HG03521 (cell line): ENCODE data around the gene GYPE.
"Not testable (repeated sequence)": the region's sequence is repeated elsewhere in the genome, so short reads cannot be mapped to it uniquely, and the experiment has no call there.

Source experiments
- ATAC-seq: cut with Tn5 transposase; IDR thresholded peaks from one replicate; pipeline ENCODE4 v1.9.1; 2021; ENCODE audit warnings: mild to moderate bottlenecking, moderate library complexity; ENCODE audit not compliant: unreplicated experiment

GYPE gene

DNA sequence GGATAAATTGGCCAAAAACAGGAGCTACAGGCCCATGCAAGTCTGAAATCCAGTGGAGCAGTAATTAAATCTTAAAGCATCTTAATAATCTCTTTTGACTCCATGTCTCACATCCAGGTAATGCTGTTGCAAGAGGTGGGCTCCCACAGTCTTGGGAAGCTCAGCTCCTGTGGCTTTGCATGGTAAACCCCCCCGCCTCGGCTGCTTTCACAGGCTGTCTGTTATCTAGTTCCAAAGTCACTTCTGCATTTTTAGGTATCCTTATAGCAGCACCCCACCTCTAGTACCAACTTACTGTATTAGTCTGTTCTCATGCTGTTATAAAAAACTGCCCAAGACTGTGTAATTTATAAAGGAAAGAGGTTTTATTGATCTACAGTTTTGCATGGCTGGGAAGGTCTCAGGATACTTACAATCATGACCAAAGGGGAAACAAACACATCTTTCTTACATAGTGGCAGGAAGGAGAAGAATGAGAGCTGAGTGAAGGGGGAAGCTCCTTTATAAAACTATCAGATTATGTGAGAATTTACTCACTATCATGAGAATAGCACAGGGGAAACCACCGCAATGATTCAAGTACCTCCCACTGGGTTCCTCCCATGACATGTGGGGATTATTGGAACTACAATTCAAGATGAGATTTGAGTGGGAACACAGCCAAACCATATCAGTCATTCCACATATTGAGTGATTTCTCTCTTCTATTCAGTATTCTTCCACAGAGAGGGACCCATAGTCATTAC is 34.7 kb downstream of the GYPE start:
- not testable (repeated sequence) for ATAC-seq

DNA sequence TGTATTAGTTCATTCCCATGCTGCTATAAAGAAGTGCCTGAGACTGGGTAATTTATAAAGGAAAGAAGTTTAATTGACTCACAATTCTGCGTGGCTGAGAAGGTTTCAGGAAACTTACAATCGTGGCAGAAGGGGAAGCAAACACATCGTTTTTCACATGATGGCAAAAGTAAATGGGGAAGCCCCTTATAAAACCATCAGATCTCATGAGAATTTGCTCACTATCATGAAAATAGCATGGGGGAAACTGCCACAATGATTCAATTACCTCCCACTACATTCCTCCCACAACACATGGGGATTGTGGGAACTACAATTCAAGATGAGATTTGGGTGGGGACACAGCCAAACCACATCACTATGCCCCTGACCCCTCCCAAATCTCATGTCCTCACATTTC is 35.4 kb downstream of the GYPE start:
- not testable (repeated sequence) for ATAC-seq

DNA sequence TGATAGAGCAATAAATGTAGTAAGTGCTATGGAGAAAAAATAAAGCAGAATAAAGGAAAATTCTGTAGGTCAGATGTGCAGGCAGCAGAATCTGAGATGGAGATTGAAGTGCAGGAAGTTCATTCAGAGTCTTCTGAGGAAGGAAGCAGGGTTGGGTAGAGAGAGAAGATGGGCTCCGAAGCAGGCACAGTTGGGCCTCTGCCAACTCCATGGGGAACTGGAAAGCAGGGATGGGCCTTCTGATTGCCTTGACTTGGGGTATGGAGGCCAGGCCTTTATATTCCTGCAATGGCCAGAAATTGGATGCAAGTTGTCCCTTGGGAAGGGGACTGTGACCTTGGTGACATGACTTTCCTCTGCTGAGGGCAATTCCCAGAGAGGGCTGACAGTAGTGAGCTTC is 42.6 kb downstream of the GYPE start:
- ATAC-seq = not testable (repeated sequence)

DNA sequence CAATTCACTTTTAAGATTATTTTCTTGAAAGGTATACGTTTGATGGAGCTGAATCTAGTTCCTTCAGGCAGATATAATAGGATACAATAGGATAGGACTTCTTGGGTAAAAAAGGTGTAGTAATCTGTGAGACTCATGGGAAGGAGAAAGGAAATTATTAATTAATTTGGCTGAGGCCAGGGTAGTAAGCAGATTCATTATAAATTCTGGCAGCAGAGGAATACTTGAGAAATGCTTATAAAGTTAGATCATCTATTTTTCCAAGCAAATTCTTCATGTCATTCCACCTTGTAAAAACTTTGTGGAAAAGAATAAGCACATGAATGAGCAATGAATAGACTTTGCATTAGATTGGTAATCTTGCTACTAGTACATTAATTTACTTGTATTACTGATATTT is 46.9 kb downstream of the GYPE start:
- ATAC-seq = no peak

DNA sequence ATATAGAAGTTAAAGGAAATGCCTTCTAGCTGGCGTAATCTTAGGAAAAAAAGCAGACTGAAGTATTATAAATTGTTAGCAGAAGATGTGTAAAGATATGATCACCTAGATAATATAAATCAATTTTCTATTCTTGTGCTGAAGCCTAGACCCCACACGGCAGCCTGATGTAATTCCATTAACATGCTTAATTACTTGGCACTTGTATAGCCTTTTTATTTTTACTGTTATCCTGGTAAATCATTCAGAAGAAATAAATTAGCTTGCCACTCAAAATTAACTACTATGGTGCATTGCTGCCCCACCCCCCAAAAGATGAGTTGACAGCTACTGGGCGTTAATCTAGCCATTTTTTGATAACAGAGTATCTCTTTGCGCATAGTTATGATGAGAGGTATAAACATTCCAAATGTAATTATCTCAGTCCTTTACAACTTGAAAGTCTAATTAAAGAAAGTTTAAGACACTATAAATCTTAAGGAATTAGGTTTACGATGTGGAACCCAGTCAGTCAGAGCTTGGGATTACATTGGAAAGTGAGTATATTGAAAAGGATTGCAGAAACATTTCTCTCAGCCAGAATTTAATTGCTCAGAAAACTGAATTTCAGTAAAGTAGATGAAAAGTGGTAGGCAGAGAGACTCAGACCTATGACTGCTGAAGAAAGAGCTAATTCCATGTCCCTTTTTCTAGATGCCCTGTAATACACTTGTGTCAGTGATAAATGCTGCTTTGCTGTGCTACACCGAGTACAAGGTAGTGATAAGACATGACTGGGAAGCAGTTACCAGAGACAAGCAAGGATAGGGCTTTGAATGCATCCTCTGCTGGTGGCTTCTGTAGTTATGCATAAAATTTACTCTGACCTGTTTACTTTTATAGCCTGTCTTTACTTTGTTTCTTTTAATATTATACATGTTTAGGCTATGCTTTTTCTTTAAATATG is 47.7 kb downstream of the GYPE start:
- ATAC-seq = not testable (repeated sequence)

DNA sequence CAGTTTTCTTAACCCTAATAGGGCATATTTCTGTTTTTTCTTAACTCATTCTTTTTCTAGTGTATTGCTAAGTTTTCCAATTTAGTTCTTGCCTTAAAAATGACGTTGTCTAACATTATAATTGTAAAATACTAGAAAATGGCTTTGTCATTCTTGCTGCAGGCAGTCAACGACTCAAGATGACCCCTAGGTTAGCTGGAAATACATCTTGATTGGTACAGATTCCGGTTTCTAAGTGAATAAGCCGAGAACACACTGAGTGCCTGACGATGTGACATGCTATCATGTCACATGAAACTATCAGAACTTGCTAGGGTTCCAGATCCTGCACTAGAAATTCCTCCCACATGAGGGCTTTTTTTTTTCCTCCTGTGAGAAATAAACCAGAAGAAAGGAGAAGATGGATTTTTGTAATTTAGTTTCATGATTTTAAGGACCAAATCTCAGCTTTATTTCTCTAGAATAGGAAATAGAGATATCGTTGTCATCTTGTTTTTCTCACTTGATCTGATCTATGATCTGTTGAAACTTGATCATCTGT is 49.3 kb downstream of the GYPE start:
- ATAC-seq = not testable (repeated sequence)

DNA sequence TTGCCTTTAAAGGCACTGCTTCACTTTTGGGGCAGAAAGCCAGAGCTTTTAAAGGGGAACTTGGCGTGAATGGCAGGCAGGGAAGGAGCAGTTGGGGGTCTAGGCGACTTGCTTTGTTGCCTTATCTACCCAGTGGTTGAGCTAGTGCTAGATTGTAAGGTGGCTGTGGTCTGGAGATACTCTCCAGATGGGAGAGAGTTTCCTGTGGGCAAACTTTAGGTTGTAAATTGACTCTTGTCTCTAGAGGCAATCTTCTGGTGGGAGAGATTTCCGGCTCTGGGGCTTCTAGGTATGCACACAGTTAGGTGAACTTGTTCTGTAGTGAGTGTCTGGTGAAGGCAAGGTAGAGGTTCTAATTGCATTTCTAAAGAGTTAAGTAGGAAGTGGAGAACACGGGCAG is 50.7 kb downstream of the GYPE start:
- not testable (repeated sequence) for ATAC-seq

DNA sequence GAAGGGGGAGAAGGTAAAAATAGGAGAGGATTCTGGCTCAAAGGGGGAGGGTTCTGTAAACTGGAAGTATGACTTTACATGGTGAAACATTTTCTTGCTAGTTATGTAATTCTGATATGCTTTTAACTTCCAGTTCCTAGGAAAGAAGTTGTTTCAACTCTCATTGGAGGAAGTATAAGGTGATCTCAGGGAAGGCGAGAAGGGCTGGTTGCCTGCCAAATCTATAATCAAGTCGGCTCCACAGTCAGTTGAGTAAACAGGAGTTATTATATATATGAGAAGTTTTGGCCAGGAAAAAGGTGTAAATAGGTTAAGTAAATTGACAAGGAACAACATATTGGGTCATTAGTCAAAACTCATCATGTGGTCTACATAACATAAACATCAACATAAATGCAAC is 56.1 kb downstream of the GYPE start:
- ATAC-seq = not testable (repeated sequence)

DNA sequence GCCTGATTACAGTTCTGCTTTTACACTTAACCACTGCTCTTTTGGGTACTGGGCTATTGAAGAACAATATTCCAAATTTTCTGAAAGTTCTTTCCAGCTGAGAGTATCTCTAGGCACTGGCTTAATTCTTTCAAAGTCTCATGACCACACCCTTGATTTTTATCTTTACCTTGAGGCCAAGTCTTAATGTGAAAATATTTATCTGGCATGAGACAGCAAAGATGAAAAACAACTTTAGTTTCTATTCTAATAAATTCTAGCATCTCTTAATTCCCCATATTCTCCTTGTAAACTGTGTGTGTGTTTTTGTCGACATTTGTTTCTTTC is 61.9 kb downstream of the GYPE start:
- ATAC-seq = not testable (repeated sequence)

DNA sequence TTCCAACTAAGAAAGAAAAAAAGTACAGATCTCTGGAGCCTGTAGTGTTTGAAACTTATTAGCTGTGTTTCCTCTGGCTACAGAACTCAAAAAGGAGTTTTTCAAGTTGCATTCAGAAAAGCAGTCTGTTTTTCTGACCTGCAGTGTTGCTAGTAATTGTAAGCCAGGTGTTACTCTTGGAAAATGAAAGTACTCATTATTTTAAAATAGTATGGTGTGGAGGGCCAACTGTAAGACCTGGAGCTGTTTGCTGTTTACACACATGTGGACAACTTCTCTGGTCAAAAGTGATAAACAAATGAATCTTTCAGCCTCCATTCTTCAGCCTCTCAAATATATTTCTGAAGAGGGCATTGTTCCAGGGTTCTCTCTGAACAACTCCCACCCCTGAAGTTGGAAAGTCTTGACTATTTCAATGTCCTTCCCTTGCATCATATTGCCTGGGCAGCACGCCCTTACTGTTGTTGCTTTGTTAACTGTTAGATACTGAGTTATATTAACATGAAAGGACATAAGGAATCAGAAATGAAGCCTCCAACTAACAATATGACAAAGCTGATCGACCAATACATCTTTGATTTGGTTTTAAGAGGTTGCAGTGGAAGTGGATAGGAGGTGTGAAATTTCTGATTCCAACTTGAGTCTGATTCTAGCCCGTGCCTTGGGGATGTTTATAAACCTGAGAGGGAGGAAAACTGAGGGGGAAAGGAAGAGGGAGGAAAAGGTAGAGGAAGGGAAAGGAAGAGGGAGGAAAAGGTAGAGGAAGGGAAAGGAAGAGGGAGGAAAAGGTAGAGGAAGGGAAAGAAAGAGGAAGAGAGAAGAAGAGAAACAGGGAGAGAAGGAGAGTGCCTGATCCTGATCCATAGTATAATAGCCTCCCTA is 62.5 kb downstream of the GYPE start:
- ATAC-seq = not testable (repeated sequence)

DNA sequence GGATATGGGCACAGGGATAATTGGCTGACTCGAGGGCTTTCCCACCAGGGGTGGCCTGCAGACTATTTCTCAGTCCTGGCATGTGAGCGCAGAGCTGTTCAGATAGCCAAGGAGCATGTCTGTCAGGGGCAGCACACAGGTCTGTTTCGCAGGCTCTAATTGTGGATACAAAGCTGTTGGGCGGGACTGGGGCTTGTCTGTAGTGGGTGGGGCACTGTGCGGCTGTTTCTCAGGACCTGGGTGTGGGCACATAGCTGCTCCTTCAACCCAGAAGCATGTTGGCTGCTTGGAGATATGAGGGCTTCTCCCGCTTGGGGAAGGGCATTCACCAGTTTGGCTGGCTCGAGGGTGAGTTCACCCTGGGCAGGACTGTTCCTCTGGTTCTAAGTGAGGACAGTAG is 65.9 kb downstream of the GYPE start:
- not testable (repeated sequence) for ATAC-seq

DNA sequence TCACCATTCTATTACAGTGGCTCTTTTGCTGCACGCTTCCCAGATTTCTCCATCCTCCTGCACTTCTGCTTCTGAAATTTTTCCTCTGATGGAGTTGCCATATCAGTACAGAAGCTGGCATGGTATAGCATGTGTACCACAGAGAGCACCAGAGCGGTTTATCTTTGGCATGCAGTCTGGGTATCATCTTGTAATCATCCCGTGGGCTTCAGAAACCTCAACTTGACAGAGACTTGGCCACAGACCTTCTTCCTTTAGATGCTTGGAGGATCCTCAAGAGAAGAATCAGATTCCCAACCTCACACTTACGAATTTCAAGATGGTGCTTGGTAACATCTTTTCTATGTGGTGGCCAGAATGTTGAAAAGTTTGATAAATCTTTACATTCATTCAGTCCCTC is 71.2 kb downstream of the GYPE start:
- not testable (repeated sequence) for ATAC-seq

DNA sequence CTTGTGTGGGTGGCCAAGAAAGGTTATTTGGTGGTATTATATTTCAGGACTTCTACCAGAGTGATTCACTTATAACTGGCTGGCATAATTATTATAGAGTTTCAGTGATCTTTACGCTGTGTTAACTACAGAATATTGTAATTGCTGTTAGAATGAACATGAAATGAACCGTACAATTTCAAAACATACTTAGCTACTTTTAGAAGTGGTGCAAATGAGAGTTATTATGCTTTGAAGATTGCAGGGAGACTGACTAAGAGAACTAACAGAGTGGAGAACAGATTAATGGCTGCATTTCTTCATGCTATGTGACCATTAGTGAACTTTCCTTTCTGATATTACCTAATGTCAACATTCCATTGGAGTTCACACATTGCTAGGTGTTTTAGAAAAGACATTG is 71.7 kb downstream of the GYPE start:
- ATAC-seq = not testable (repeated sequence)

DNA sequence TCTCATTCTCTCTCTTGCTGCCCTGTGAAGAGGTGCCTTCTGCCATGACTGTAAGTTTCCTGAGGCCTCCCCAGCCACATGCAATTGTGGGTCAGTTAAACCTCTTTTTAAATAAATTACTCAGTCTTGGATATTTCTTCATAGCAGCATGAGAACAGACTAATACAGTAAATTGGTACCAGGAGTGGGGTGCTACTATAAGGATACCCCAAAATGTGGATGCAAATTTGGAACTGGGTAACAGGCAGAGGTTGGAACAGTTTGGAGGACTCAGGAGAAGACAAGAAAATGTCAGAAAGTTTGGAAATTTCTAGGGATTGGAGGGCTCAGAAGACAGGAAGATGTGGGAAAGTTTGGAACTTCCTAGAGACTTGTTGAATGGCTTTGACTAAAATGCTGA is 74.8 kb downstream of the GYPE start:
- ATAC-seq = not testable (repeated sequence)

DNA sequence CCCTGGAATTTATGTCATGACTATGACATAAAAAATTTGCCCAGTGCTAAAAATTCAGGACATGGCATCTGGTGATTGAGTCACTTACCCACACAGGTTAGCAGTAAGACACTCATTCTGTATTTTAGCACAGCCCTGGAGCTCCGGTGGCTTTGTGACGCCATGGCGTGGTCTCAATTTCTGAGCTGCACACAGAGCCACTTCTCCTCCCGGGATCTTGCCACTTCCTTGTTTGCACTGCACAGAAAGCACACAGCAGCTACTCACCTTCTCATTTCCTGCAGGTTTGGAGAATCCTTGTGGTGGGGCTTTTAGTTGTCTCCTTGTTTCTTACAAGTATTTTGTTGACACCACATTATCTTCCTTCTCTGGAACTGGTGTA is 76.1 kb downstream of the GYPE start:
- not testable (repeated sequence) for ATAC-seq
